Neural progenitor cell (in vitro differentiated cells): Measurements from ENCODE around the gene SHQ1.

Source experiments
- CTCF ChIP-seq: fragments of 200-600 bp; sonication (generic); IDR thresholded peaks from 2 replicates; pipeline ENCODE4 v1.5.1; 2017; ENCODE audit warnings: antibody characterized with exemption, mild to moderate bottlenecking
- EZH2 ChIP-seq: fragments of 200-600 bp; sonication (generic); IDR thresholded peaks from 2 replicates; pipeline ENCODE4 v1.6.1; 2017; ENCODE audit warnings: antibody characterized with exemption, mild to moderate bottlenecking, moderate library complexity

- no peak for TF ChIP-seq EZH2
- TF ChIP-seq CTCF: no peak
These were observed 114.6 kb downstream of the SHQ1 start for GRCh38 chr3:72733676-72734075.
